Small intestine (tissue), 7 donors: ENCODE results near the gene SNRNP25. TPM values are rescaled to one million over a fixed set of nuclear protein-coding genes. Genes with fewer than 3 reads are reported as not detected.

ENCODE experiments used
- DNase-seq, 2 donors: peaks; one replicate each; pipeline versions ENCODE4 v3.0.0 to v3.0.0-alpha.2; 2013
- FAIRE-seq: peaks from 2 replicates; lab custom pipeline; 2012; peaks lifted over from hg19 to GRCh38; lab: Jason Lieb, UNC
- H3K27ac ChIP-seq, 3 donors: one replicate each; pipeline ENCODE4 v1.5.1; 2013; ENCODE audit warnings: low read length in 2 of 3, mild to moderate bottlenecking in 2 of 3, control low read depth in 1 of 3, inconsistent platforms in 1 of 3, low read depth in 1 of 3, moderate library complexity in 1 of 3
- H3K27me3 ChIP-seq, 3 donors: one replicate each; pipeline ENCODE4 v1.6.1; 2013; ENCODE audit warnings: low read length in 3 of 3, inconsistent platforms in 1 of 3; ENCODE audit not compliant: control insufficient read depth in 3 of 3, insufficient read depth in 3 of 3
- H3K36me3 ChIP-seq, 3 donors: one replicate each; pipeline ENCODE4 v1.6.1; 2013; ENCODE audit warnings: low read length in 3 of 3, inconsistent platforms in 1 of 3, low read depth in 1 of 3, mild to moderate bottlenecking in 1 of 3, moderate library complexity in 1 of 3; ENCODE audit not compliant: control insufficient read depth in 3 of 3, insufficient read depth in 2 of 3
- H3K4me1 ChIP-seq, 3 donors: one replicate each; pipeline ENCODE4 v1.6.1; 2013; ENCODE audit warnings: low read length in 2 of 3, inconsistent platforms in 1 of 3, low read depth in 1 of 3, mild to moderate bottlenecking in 1 of 3, moderate library complexity in 1 of 3; ENCODE audit not compliant: control insufficient read depth in 3 of 3, insufficient read depth in 2 of 3
- H3K4me3 ChIP-seq, 3 donors: one replicate each; pipeline ENCODE4 v1.5.1; 2013; ENCODE audit warnings: low read length in 3 of 3, control low read depth in 1 of 3, inconsistent platforms in 1 of 3, low read depth in 1 of 3, mild to moderate bottlenecking in 1 of 3, moderate library complexity in 1 of 3
- H3K9me3 ChIP-seq, 2 donors: one replicate each; pipeline ENCODE4 v1.6.1; 2013; ENCODE audit warnings: low read depth in 1 of 2, low read length in 1 of 2; ENCODE audit not compliant: control insufficient read depth in 2 of 2, insufficient read depth in 1 of 2
- WGBS, 3 donors: extraction: QIAGEN DNeasy Blood & Tissue Kit; methylation state at CpG; one replicate each; pipeline ENCODE4 v1.1.7; 2013; 5-methylcytosine and 5-hydroxymethylcytosine counted together
- polyA plus RNA-seq, 4 donors: library from polyadenylated mRNA; stranded (reverse) in 3 of 4; unstranded in 1 of 4; fragments of 200-250 nt in 3 of 4; fragments of 120-200 nt in 1 of 4; gene quantifications; one replicate each; pipeline versions ENCODE4 v1.2.1 to v1.2.3, GENCODE V29; 2013
- donor health status: healthy with polysubstance abuse.
- donor health status: control.
- donor health status: control.
- donor health status: Bipolar disorder and iron deficiency.
- donor health status: healthy.

The SNRNP25 gene
- polyA plus RNA-seq, 4 donors = 17.3 to 38.2 (median 27.6) TPM

DNA sequence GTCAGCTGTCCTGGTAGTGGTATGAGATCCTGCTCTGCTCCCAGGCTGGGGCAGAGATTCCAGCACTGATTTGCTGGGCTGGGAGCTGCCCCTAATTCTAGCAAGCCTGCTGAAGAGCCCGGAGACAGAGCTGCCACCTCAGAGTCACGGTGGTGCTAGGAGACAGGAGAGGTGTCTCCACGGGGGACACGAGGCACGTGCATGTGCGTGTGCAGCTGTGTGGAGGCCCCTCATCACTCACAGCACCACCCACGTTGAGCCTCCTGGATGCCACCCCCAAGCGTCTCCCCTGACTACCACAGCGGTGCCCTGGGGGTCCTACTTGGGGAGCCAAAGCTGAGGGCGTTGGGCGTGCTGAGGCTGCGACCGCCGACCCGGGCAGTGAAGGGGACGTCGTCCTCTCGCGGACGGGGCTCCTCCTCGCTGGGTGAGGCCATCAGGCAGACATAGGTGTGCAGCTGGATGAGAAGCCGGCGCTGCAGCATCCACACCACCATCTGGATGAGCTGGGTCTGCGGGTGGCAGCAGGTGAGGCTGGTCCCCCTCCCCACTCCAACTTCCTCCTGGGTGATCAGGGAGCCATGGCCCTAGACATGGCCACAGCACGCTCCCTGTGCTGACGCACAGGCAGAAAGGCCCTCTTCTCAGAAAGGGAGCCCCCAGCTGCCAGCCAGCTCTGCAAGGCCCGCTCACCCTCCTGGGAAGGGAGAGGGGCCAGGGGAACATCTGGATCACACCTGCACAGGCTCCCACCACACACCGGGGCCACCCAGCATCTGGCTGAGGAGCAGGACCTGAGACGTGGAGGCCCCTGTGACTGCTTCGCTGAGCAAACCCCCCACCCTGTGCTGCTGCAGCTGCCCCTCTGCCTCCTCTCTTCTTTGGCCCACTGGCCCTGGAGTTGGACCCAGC, 36.0 kb downstream of the SNRNP25 start:
- DNase-seq = no peak
- no peak overlapping the region for H3K27ac ChIP-seq
- no peaks in the 10 kb centered on the region for H3K4me1 ChIP-seq
- FAIRE-seq = no peak
- H3K36me3 ChIP-seq = peaks cover 5 to 81% (median 5%) of the 10 kb centered on the region in 3 donors
- H3K9me3 ChIP-seq = no peaks in the 10 kb centered on the region
- 93 to 95% (median 94%) methylated on average over 27 to 30 of the region's 30 CpGs for WGBS, 3 donors
- no peaks in the 10 kb centered on the region for H3K27me3 ChIP-seq
- no peak overlapping the region for H3K4me3 ChIP-seq

DNA sequence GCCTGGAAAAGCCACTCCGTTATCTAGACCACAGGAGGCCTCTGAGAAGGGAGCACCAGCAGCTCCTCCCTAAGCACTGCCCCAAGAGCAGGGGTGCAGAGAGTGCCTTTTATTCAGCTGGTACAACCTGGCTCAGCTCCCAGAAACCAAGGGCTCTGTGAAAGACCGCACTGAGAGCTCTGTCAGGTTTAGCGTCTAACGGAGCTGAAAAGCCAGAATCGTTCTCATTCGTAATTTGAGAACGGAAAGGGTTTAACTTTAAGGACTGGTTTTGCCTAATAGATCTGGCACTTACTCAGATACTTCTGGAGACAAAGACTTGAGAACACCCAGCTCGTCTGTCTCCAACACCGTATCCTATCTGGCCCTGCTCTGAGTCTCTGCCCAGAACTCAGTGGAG, 37.9 kb downstream of the SNRNP25 start:
- 76 to 86% (median 77%) methylated on average over 9 of the region's 9 CpGs for WGBS, 3 donors
- no peak for FAIRE-seq
- H3K9me3 ChIP-seq = no peaks in the 10 kb centered on the region

DNA sequence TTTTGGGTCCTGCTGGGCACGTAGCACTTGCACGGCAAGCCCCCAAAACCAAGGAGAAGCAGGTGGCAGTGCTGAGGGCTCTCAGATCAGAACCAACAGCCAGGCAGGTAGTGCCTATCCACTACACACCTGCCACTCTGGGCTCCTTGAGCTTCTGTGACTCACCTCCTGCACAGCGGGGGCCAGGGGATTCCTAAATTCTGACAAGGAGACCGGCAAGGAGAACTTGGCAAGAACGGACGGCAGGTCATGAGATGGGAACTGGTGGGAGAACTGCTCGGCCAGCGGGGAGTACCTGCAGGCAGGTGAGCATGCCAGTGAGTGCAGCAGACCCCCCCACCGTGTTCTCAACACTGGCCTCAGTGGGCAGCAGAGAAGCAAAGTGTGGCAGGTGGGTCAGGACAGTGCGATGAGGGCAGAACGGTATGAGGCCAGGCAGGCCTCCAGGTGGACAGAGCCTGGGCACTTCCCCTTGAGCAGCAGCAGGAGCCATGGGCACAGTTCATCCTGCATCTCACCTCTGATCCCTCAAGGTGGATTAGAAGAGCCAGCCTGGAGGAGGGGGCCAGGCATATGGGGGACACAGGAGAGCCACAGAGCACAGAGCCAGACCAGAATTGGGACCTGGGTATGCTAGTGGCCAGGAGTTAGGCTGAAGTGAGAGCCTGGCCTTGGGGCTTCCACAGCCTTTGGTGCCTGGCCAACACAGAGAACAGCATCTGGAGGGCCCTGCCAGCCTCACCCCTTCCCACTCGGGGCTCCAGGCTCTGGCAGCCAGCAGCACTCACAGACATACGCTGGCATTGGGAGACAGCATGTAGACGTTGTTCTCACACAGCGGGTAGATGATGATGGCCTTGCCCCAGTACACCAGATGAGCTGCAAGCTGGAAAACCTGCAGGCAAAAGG, 39.1 kb downstream of the SNRNP25 start:
- Histone ChIP-seq H3K4me1 (no peaks in the 10 kb centered on the region), H3K9me3 (no peaks in the 10 kb centered on the region), H3K27me3 (no peaks in the 10 kb centered on the region), H3K36me3 (peaks cover 0 to 74% (median 5%) of the 10 kb centered on the region in 3 donors), H3K27ac (no peak overlapping the region), H3K4me3 (no peak overlapping the region)
- WGBS, 3 donors = 88 to 92% (median 90%) methylated on average over 15 of the region's 15 CpGs
- FAIRE-seq = no peak
- no peak for DNase-seq

More for the DNA sequence above, 37.9 kb downstream of the SNRNP25 start:
- no peak for DNase-seq
- no peaks in the 10 kb centered on the region for H3K4me1 ChIP-seq
- H3K27ac ChIP-seq = no peak overlapping the region
- H3K4me3 ChIP-seq = no peak overlapping the region
- H3K36me3 ChIP-seq = peaks cover 1 to 76% (median 5%) of the 10 kb centered on the region in 3 donors
- no peaks in the 10 kb centered on the region for H3K27me3 ChIP-seq

DNA sequence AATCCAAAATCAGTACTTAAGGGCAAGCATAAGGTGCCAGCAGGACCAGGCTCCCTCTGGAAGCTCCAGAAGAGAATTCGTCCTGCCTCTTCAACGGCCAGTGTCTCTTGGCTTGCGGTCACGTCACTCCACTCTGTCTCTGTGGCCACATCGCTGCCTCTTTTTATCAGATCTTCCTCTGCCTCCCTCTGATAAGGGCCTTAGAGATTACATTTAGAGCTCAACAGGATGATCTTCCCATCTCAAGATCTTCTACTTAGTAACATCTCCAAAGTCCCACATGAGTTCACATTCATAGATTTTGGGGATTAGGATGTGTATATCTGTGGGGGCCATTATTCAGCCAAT, 41.3 kb downstream of the SNRNP25 start:
- Histone ChIP-seq H3K36me3 (peaks cover 0 to 69% (median 0%) of the 10 kb centered on the region in 3 donors), H3K9me3 (no peaks in the 10 kb centered on the region), H3K27ac (no peak overlapping the region), H3K4me1 (no peaks in the 10 kb centered on the region), H3K4me3 (no peak overlapping the region), H3K27me3 (no peaks in the 10 kb centered on the region)
- DNase-seq = no peak
- WGBS, 3 donors = 94 to 96% (median 94%) methylated on average over 5 of the region's 5 CpGs
- FAIRE-seq = no peak

DNA sequence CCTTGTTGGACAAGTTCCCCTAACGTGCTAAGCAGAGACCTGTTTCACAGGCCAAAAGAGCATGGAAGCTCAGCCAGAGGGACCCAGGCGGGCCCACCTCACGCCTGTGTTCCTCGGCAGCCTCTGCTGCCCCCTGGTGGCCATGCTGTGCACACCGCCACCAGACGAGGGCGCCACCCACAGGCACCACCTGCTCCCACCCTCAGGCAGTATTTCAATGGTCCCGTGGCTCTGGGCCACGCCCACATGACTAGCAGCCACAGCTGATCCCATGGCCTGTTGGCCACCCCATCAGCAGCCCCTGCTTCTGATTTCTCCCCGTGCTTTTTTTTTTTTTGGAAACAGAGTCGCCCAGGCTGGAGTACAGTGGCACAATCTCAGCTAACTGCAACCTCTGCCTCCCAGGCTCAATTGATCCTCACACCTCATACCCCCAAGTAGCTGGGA, 43.3 kb downstream of the SNRNP25 start:
- no peak overlapping the region for H3K27ac ChIP-seq
- peaks cover 0 to 71% (median 0%) of the 10 kb centered on the region in 3 donors for H3K36me3 ChIP-seq
- peak; percentile 85 to 90 for DNase-seq
- no peaks in the 10 kb centered on the region for H3K4me1 ChIP-seq
- 8 to 15% (median 10%) methylated on average over 10 to 11 of the region's 11 CpGs for WGBS, 3 donors
- no peak for FAIRE-seq
- no peaks in the 10 kb centered on the region for H3K9me3 ChIP-seq
- H3K27me3 ChIP-seq = no peaks in the 10 kb centered on the region
- no peak overlapping the region for H3K4me3 ChIP-seq

DNA sequence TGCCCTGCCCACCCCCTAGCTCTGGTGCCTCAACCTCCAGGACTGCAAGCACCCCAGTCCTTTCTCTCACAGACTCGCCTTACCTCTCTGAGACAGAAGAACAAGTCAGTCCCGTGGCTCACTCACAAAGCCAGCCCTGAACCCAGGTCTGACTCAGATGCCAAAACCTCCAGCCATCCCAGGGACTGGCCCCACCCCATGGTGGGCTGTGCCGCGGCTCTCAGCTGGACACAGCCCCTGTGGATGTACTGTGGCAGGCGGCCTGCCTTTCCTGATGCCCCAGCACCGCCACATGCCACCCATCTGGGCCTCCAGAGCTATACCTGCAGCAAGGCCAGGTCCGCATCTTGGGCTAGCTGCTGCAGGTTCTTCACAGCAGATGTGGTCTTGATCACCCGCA, 44.2 kb downstream of the SNRNP25 start:
- H3K9me3 ChIP-seq = no peaks in the 10 kb centered on the region
- no peaks in the 10 kb centered on the region for H3K4me1 ChIP-seq
- H3K4me3 ChIP-seq = no peak overlapping the region
- no peak for DNase-seq
- no peak for FAIRE-seq
- peaks cover 0 to 71% (median 0%) of the 10 kb centered on the region in 3 donors for H3K36me3 ChIP-seq
- no peaks in the 10 kb centered on the region for H3K27me3 ChIP-seq
- H3K27ac ChIP-seq = no peak overlapping the region
- 91 to 96% (median 93%) methylated on average over 8 of the region's 8 CpGs for WGBS, 3 donors

DNA sequence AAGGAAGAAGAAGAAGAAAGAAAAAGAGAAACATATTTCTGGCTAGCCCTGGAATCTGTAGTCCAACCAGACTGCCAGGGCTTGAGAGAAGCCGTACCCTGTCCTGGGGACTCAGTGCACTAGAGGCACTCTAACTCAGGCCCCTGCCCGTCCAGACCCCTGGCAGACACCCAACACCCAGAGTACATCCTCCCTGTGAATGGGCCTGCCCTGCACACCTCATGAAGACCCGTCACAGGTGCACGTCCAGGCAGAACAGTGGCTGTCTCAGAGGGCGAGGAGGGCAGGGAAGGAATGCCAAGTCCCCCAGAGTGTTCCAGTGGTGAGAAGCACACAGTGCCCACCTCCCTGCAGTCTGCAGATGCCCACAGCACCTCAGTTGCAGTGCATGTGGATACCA, 47.4 kb downstream of the SNRNP25 start:
- no peak overlapping the region for H3K4me3 ChIP-seq
- DNase-seq = no peak
- WGBS, 3 donors = 87 to 92% (median 89%) methylated on average over 5 of the region's 5 CpGs
- H3K9me3 ChIP-seq = no peaks in the 10 kb centered on the region
- no peaks in the 10 kb centered on the region for H3K4me1 ChIP-seq
- no peak overlapping the region for H3K27ac ChIP-seq
- peaks cover 0 to 77% (median 3%) of the 10 kb centered on the region in 3 donors for H3K36me3 ChIP-seq
- FAIRE-seq = no peak
- no peaks in the 10 kb centered on the region for H3K27me3 ChIP-seq

DNA sequence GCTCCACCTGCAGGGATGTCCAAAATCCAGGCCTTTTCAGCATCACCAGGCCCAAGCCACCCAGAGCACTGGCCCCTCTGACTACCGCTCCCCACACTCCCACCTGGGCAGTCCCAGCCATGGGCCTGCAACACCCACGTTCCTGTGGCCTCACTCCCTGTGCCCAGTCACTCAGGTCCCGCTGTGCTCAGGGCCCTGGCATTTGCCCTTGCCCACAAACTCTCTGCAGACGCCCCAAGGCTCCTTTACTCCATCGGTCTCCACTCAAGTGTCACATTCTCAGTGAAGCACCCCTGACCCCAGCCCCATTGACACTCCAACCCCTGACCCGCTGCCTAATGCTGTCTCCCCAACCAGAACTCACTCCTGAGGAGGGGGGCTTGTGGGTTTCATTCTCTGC, 48.0 kb downstream of the SNRNP25 start:
- Histone ChIP-seq H3K27ac (peak overlapping the region in 1 of 3 donors; percentile 0), H3K4me3 (no peak overlapping the region), H3K36me3 (peaks cover 0 to 77% (median 3%) of the 10 kb centered on the region in 3 donors), H3K4me1 (no peaks in the 10 kb centered on the region), H3K9me3 (no peaks in the 10 kb centered on the region), H3K27me3 (no peaks in the 10 kb centered on the region)
- FAIRE-seq = no peak
- 83 to 94% (median 92%) methylated on average over 6 of the region's 6 CpGs for WGBS, 3 donors
- no peak for DNase-seq
